WTC11 (cell line): ENCODE measurements around the gene TIMM13.

Experiments
- CREM ChIP-seq: sonication (generic); formaldehyde crosslinking; IDR thresholded peaks from 2 replicates; pipeline ENCODE4 v1.8.1; 2022; ENCODE audit warnings: mild to moderate bottlenecking, missing genetic modification reagents, moderate library complexity
- ELF4 ChIP-seq: sonication (generic); formaldehyde crosslinking; IDR thresholded peaks from 2 replicates; pipeline ENCODE4 v1.8.1; 2022; ENCODE audit warnings: low read depth, mild to moderate bottlenecking, moderate library complexity, missing genetic modification reagents
- FOXK1 ChIP-seq: sonication (generic); formaldehyde crosslinking; IDR thresholded peaks from 2 replicates; pipeline ENCODE4 v1.8.0; 2022; ENCODE audit warnings: mild to moderate bottlenecking, moderate library complexity, missing genetic modification reagents
- TEAD1 ChIP-seq: sonication (generic); formaldehyde crosslinking; IDR thresholded peaks from 2 replicates; pipeline ENCODE4 v1.8.0; 2022; ENCODE audit warnings: mild to moderate bottlenecking, missing genetic modification reagents
- TEAD4 ChIP-seq: sonication (generic); formaldehyde crosslinking; IDR thresholded peaks from 2 replicates; pipeline ENCODE4 v1.8.0; 2022; ENCODE audit warnings: mild to moderate bottlenecking, missing genetic modification reagents
- ZNF396 ChIP-seq: fragments of 250-450 bp; sonication (Bioruptor Pico); IDR thresholded peaks from 2 replicates; pipeline ENCODE4 v1.8.0; 2021; ENCODE audit warnings: mild to moderate bottlenecking, moderate library complexity, borderline replicate concordance
- TF ChIP-seq, protein P1 (sequence below): fragments of 200-600 bp; IDR thresholded peaks from 2 replicates; pipeline ENCODE4 v1.8.0; 2022; ENCODE audit warnings: antibody characterized with exemption
- TF ChIP-seq, protein P2 (sequence below): fragments of 250-450 bp; sonication (Bioruptor Pico); conservative IDR thresholded peaks from 2 replicates; pipeline ENCODE4 v1.9.0; 2021; ENCODE audit warnings: mild to moderate bottlenecking
- TF ChIP-seq, protein P3 (sequence below): sonication (generic); formaldehyde crosslinking; IDR thresholded peaks from 2 replicates; pipeline ENCODE4 v1.8.0; 2022; ENCODE audit warnings: mild to moderate bottlenecking, missing genetic modification reagents
- TF ChIP-seq, protein P4 (sequence below): sonication (generic); formaldehyde crosslinking; IDR thresholded peaks from 2 replicates; pipeline ENCODE4 v1.8.1; 2022; ENCODE audit warnings: low read depth, missing genetic modification reagents, borderline replicate concordance
- TF ChIP-seq, protein P5 (sequence below): sonication (generic); formaldehyde crosslinking; IDR thresholded peaks from 2 replicates; pipeline ENCODE4 v1.8.0; 2022; ENCODE audit warnings: mild to moderate bottlenecking, missing genetic modification reagents

DNA sequence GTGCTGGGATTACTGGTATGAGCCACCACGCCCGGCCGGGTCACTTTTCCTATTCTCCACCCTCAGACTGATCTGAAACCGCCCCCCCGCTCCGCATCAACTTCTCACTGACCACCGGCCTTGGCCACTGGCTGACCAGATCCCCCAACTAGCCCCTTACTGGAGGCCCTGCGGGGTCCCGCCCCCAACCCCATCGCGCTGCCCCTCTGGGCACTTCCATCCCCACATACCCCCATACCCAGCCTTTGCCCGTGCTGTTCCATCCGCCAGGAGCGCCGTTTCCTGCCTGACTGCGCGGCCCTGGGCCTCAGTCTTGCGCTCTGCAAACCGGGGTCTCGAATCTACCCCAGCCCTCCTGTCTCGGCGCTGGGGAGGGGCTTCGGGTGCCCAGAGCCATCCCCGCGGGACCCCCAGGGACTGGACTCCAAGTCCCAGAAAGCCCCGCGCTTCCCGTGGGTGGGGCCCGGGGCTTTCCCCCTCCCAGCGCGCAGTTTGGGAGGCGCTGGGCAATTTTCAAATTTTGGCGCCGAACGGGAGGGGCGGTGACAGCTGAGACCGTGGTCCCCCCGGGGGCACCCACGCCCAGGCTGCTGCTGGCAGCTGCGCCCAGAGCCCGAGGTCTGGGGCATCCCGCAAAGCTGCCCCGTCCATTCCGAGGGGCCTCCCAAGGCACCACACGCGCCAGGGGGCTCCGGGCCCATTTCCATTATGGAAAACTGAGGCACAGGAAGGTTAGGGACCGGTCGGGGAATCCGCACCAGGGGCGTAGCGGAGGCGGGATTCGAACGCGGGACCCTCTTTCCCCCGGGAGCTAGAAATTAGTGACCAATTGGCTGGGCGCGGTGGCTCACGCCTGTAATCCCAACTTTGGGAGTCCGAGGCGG, 34.6 kb upstream of the TIMM13 start:
- TF ChIP-seq CREM (CRISPR knock-in tag) (no peak), TEAD4 (CRISPR knock-in tag) (no peak), ZNF396 (CRISPR knock-in tag) (no peak), FOXK1 (CRISPR knock-in tag) (no peak), ELF4 (no peak), TEAD1 (CRISPR knock-in tag) (no peak)
- TF ChIP-seq, protein P1, sequence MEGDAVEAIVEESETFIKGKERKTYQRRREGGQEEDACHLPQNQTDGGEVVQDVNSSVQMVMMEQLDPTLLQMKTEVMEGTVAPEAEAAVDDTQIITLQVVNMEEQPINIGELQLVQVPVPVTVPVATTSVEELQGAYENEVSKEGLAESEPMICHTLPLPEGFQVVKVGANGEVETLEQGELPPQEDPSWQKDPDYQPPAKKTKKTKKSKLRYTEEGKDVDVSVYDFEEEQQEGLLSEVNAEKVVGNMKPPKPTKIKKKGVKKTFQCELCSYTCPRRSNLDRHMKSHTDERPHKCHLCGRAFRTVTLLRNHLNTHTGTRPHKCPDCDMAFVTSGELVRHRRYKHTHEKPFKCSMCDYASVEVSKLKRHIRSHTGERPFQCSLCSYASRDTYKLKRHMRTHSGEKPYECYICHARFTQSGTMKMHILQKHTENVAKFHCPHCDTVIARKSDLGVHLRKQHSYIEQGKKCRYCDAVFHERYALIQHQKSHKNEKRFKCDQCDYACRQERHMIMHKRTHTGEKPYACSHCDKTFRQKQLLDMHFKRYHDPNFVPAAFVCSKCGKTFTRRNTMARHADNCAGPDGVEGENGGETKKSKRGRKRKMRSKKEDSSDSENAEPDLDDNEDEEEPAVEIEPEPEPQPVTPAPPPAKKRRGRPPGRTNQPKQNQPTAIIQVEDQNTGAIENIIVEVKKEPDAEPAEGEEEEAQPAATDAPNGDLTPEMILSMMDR: no peak
- TF ChIP-seq, protein P2, sequence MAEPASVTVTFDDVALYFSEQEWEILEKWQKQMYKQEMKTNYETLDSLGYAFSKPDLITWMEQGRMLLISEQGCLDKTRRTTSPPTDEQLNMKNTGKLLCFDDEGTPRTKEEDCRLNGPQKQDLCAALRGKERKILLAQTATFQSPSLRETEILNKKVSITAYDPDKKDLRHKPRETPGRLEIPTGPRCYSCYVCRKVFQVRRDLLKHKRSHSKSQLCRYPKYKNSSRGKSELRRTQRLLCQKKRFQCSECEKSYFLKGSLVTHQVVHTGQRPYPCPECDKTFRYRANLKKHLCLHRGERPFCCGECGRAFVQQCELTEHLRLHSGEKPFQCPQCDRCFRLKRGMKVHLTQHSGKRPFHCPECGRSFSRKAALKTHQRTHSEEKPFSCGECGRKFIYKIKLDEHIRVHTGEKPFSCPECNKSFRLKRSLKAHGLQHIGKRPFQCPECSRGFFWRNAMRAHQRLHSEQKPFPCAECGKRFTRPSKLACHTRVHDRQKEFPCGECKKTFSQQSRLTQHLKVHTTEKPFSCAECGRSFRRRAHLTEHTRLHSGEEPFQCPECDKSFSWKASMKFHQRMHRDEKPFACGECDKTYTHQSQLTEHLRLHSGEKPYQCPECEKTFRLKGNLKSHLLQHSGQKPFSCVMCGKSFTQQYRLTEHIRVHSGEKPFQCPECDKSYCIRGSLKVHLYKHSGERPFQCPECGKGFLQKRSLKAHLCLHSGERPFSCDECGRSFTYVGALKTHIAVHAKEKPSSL: no peak
- TF ChIP-seq, protein P3, sequence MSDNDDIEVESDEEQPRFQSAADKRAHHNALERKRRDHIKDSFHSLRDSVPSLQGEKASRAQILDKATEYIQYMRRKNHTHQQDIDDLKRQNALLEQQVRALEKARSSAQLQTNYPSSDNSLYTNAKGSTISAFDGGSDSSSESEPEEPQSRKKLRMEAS: peak; percentile 44; the same call in 1 of the 2 replicates
- TF ChIP-seq, protein P4, sequence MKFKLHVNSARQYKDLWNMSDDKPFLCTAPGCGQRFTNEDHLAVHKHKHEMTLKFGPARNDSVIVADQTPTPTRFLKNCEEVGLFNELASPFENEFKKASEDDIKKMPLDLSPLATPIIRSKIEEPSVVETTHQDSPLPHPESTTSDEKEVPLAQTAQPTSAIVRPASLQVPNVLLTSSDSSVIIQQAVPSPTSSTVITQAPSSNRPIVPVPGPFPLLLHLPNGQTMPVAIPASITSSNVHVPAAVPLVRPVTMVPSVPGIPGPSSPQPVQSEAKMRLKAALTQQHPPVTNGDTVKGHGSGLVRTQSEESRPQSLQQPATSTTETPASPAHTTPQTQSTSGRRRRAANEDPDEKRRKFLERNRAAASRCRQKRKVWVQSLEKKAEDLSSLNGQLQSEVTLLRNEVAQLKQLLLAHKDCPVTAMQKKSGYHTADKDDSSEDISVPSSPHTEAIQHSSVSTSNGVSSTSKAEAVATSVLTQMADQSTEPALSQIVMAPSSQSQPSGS (CRISPR knock-in tag): no peak
- TF ChIP-seq, protein P5, sequence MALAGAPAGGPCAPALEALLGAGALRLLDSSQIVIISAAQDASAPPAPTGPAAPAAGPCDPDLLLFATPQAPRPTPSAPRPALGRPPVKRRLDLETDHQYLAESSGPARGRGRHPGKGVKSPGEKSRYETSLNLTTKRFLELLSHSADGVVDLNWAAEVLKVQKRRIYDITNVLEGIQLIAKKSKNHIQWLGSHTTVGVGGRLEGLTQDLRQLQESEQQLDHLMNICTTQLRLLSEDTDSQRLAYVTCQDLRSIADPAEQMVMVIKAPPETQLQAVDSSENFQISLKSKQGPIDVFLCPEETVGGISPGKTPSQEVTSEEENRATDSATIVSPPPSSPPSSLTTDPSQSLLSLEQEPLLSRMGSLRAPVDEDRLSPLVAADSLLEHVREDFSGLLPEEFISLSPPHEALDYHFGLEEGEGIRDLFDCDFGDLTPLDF (CRISPR knock-in tag): no peak
